Measurements from ENCODE around the gene COL23A1. TPM values are rescaled to one million over a fixed set of nuclear protein-coding genes. Genes with fewer than 3 reads are reported as not detected.

COL23A1 gene
- total and polyA plus RNA-seq, 2 experiments from 2014 or later: 4.8 to 8.2 TPM

GRCh38 chr5:178454821-178455479 lies 135.2 kb downstream of the COL23A1 start:
- no peak overlapping the region for H2AFZ ChIP-seq
- TF ChIP-seq, protein P1, sequence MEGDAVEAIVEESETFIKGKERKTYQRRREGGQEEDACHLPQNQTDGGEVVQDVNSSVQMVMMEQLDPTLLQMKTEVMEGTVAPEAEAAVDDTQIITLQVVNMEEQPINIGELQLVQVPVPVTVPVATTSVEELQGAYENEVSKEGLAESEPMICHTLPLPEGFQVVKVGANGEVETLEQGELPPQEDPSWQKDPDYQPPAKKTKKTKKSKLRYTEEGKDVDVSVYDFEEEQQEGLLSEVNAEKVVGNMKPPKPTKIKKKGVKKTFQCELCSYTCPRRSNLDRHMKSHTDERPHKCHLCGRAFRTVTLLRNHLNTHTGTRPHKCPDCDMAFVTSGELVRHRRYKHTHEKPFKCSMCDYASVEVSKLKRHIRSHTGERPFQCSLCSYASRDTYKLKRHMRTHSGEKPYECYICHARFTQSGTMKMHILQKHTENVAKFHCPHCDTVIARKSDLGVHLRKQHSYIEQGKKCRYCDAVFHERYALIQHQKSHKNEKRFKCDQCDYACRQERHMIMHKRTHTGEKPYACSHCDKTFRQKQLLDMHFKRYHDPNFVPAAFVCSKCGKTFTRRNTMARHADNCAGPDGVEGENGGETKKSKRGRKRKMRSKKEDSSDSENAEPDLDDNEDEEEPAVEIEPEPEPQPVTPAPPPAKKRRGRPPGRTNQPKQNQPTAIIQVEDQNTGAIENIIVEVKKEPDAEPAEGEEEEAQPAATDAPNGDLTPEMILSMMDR (conservative IDR thresholded peaks at IDR 0.05; ENCODE audit: low read depth in 2 of 2): no peak
- no peak for TF ChIP-seq POLR2AphosphoS5 (IDR thresholded peaks at IDR 0.05; ENCODE audit: low read depth)
- TF ChIP-seq NANOG (IDR thresholded peaks at IDR 0.05; ENCODE audit: borderline replicate concordance): no peak
- no peak for TF ChIP-seq STAT1 (IDR thresholded peaks at IDR 0.05; ENCODE audit: unreplicated experiment)
- no peak for TF ChIP-seq EZH2 (IDR thresholded peaks at IDR 0.05; ENCODE audit: low read depth, unreplicated experiment)
- TF ChIP-seq JUNB (IDR thresholded peaks at IDR 0.05; ENCODE audit: unreplicated experiment): no peak
- no peak for TF ChIP-seq ZNF331 (CRISPR knock-in tag; IDR thresholded peaks at IDR 0.05; ENCODE audit: low read depth)
- TF ChIP-seq, protein P2, sequence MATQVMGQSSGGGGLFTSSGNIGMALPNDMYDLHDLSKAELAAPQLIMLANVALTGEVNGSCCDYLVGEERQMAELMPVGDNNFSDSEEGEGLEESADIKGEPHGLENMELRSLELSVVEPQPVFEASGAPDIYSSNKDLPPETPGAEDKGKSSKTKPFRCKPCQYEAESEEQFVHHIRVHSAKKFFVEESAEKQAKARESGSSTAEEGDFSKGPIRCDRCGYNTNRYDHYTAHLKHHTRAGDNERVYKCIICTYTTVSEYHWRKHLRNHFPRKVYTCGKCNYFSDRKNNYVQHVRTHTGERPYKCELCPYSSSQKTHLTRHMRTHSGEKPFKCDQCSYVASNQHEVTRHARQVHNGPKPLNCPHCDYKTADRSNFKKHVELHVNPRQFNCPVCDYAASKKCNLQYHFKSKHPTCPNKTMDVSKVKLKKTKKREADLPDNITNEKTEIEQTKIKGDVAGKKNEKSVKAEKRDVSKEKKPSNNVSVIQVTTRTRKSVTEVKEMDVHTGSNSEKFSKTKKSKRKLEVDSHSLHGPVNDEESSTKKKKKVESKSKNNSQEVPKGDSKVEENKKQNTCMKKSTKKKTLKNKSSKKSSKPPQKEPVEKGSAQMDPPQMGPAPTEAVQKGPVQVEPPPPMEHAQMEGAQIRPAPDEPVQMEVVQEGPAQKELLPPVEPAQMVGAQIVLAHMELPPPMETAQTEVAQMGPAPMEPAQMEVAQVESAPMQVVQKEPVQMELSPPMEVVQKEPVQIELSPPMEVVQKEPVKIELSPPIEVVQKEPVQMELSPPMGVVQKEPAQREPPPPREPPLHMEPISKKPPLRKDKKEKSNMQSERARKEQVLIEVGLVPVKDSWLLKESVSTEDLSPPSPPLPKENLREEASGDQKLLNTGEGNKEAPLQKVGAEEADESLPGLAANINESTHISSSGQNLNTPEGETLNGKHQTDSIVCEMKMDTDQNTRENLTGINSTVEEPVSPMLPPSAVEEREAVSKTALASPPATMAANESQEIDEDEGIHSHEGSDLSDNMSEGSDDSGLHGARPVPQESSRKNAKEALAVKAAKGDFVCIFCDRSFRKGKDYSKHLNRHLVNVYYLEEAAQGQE (IDR thresholded peaks at IDR 0.05; ENCODE audit: unreplicated experiment): no peak
- TF ChIP-seq CREB1 (CRISPR knock-in tag; IDR thresholded peaks at IDR 0.05; ENCODE audit: low read depth): no peak
- TF ChIP-seq, protein P3, sequence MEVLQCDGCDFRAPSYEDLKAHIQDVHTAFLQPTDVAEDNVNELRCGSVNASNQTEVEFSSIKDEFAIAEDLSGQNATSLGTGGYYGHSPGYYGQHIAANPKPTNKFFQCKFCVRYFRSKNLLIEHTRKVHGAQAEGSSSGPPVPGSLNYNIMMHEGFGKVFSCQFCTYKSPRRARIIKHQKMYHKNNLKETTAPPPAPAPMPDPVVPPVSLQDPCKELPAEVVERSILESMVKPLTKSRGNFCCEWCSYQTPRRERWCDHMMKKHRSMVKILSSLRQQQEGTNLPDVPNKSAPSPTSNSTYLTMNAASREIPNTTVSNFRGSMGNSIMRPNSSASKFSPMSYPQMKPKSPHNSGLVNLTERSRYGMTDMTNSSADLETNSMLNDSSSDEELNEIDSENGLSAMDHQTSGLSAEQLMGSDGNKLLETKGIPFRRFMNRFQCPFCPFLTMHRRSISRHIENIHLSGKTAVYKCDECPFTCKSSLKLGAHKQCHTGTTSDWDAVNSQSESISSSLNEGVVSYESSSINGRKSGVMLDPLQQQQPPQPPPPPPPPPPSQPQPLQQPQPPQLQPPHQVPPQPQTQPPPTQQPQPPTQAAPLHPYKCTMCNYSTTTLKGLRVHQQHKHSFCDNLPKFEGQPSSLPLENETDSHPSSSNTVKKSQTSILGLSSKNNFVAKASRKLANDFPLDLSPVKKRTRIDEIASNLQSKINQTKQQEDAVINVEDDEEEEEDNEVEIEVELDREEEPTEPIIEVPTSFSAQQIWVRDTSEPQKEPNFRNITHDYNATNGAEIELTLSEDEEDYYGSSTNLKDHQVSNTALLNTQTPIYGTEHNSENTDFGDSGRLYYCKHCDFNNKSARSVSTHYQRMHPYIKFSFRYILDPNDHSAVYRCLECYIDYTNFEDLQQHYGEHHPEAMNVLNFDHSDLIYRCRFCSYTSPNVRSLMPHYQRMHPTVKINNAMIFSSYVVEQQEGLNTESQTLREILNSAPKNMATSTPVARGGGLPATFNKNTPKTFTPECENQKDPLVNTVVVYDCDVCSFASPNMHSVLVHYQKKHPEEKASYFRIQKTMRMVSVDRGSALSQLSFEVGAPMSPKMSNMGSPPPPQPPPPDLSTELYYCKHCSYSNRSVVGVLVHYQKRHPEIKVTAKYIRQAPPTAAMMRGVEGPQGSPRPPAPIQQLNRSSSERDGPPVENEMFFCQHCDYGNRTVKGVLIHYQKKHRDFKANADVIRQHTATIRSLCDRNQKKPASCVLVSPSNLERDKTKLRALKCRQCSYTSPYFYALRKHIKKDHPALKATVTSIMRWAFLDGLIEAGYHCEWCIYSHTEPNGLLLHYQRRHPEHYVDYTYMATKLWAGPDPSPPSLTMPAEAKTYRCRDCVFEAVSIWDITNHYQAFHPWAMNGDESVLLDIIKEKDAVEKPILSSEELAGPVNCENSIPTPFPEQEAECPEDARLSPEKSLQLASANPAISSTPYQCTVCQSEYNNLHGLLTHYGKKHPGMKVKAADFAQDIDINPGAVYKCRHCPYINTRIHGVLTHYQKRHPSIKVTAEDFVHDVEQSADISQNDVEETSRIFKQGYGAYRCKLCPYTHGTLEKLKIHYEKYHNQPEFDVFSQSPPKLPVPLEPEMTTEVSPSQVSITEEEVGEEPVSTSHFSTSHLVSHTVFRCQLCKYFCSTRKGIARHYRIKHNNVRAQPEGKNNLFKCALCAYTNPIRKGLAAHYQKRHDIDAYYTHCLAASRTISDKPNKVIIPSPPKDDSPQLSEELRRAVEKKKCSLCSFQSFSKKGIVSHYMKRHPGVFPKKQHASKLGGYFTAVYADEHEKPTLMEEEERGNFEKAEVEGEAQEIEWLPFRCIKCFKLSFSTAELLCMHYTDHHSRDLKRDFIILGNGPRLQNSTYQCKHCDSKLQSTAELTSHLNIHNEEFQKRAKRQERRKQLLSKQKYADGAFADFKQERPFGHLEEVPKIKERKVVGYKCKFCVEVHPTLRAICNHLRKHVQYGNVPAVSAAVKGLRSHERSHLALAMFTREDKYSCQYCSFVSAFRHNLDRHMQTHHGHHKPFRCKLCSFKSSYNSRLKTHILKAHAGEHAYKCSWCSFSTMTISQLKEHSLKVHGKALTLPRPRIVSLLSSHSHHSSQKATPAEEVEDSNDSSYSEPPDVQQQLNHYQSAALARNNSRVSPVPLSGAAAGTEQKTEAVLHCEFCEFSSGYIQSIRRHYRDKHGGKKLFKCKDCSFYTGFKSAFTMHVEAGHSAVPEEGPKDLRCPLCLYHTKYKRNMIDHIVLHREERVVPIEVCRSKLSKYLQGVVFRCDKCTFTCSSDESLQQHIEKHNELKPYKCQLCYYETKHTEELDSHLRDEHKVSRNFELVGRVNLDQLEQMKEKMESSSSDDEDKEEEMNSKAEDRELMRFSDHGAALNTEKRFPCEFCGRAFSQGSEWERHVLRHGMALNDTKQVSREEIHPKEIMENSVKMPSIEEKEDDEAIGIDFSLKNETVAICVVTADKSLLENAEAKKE (CRISPR knock-in tag; IDR thresholded peaks at IDR 0.05): no peak
- TF ChIP-seq ETS1 (IDR thresholded peaks at IDR 0.05): no peak
- no peak overlapping the region for H3K27ac ChIP-seq (ENCODE audit: low read depth)
- no peaks in the 10 kb centered on the region for H3K27me3 ChIP-seq (ENCODE audit: insufficient read depth)
- peak; percentile 53 for ATAC-seq
- no peaks in the 10 kb centered on the region; the same call in 1 of the 2 replicates for H3K79me2 ChIP-seq (replicated peaks; ENCODE audit: insufficient read depth)
- H3K9me3 Mint-ChIP-seq: no peaks in the 10 kb centered on the region; the same call in 2 of the 3 replicates
- H3K27ac Mint-ChIP-seq: no peak overlapping the region
- H3K4me3 ChIP-seq: no peak overlapping the region
- H3K4me2 ChIP-seq: no peak overlapping the region
- H4K20me1 ChIP-seq (replicated peaks; ENCODE audit: insufficient read depth): no peaks in the 10 kb centered on the region
- H3K36me3 Mint-ChIP-seq (ENCODE audit: low read depth): no peaks in the 10 kb centered on the region
- H3F3A ChIP-seq (replicated peaks; ENCODE audit: low read depth): no peaks in the 10 kb centered on the region
- H3K4me1 ChIP-seq (ENCODE audit: insufficient read depth): no peaks in the 10 kb centered on the region; the same call in 1 of the 2 replicates
- H3K9me2 ChIP-seq (ENCODE audit: insufficient read depth): no peaks in the 10 kb centered on the region
- H3K4me3 Mint-ChIP-seq: no peak overlapping the region
- H3K4me1 Mint-ChIP-seq: peaks cover 21% of the 10 kb centered on the region
- peak; percentile 36 for DNase-seq (ENCODE audit: low spot score)
- H3K27me3 Mint-ChIP-seq (ENCODE audit: insufficient read depth, low read depth, poor library complexity): peaks cover 3% of the 10 kb centered on the region
- no peaks in the 10 kb centered on the region for H3K36me3 ChIP-seq (ENCODE audit: insufficient read depth)

All from GM23338 (cell line).